Mucosa of stomach (tissue), 1 donor: Measurements from ENCODE around the gene CCDC34.

ENCODE experiments used
- H3K27me3 ChIP-seq: one replicate; pipeline ENCODE4 v1.7.0; 2013; ENCODE audit warnings: mild to moderate bottlenecking, low read length; ENCODE audit not compliant: control insufficient read depth, insufficient read depth
- H3K36me3 ChIP-seq: one replicate; pipeline ENCODE4 v1.7.0; 2013; ENCODE audit warnings: low read length; ENCODE audit not compliant: control insufficient read depth, insufficient read depth
- H3K4me1 ChIP-seq: one replicate; pipeline ENCODE4 v1.7.0; 2013; ENCODE audit warnings: mild to moderate bottlenecking, low read length; ENCODE audit not compliant: control insufficient read depth, insufficient read depth
- H3K4me3 ChIP-seq: one replicate; pipeline ENCODE4 v1.7.0; 2013; ENCODE audit warnings: low read length
- H3K9ac ChIP-seq: one replicate; pipeline ENCODE4 v1.7.0; 2013; ENCODE audit warnings: mild to moderate bottlenecking, low read length, moderate library complexity
- H3K9me3 ChIP-seq: one replicate; pipeline ENCODE4 v1.7.0; 2013; ENCODE audit warnings: mild to moderate bottlenecking, low read length, moderate library complexity; ENCODE audit not compliant: control insufficient read depth
- donor health status: Pancreatic carcinoma.

Gene CCDC34

GRCh38 chr11:27309046-27309445 lies 54.0 kb downstream of the CCDC34 start:
- H3K36me3 ChIP-seq: no peaks in the 10 kb centered on the region

GRCh38 chr11:27307232-27307631 lies 55.8 kb downstream of the CCDC34 start:
- H3K4me3 ChIP-seq: no peak overlapping the region
- no peaks in the 10 kb centered on the region for H3K9me3 ChIP-seq
- H3K36me3 ChIP-seq: no peaks in the 10 kb centered on the region
- no peak overlapping the region for H3K9ac ChIP-seq
- H3K27me3 ChIP-seq: no peaks in the 10 kb centered on the region
- H3K4me1 ChIP-seq: peaks cover 16% of the 10 kb centered on the region

More at GRCh38 chr11:27309046-27309445, 54.0 kb downstream of the CCDC34 start:
- Histone ChIP-seq H3K9ac (no peak overlapping the region), H3K27me3 (no peaks in the 10 kb centered on the region), H3K4me3 (no peak overlapping the region), H3K9me3 (no peaks in the 10 kb centered on the region), H3K4me1 (peaks cover 29% of the 10 kb centered on the region)

- H3K36me3 ChIP-seq: no peaks in the 10 kb centered on the region
Measured at GRCh38 chr11:27305751-27306150, 57.3 kb downstream of the CCDC34 start.

GRCh38 chr11:27304514-27304913 lies 58.5 kb downstream of the CCDC34 start:
- H3K36me3 ChIP-seq: no peaks in the 10 kb centered on the region
- H3K4me3 ChIP-seq: no peak overlapping the region
- no peaks in the 10 kb centered on the region for H3K27me3 ChIP-seq
- H3K9ac ChIP-seq: no peak overlapping the region
- H3K9me3 ChIP-seq: no peaks in the 10 kb centered on the region
- H3K4me1 ChIP-seq: peaks cover 4% of the 10 kb centered on the region

More at GRCh38 chr11:27305751-27306150, 57.3 kb downstream of the CCDC34 start:
- Histone ChIP-seq H3K4me1 (peaks cover 4% of the 10 kb centered on the region), H3K9me3 (no peaks in the 10 kb centered on the region), H3K9ac (no peak overlapping the region), H3K4me3 (no peak overlapping the region), H3K27me3 (no peaks in the 10 kb centered on the region)

- Histone ChIP-seq H3K4me3 (no peak overlapping the region), H3K9me3 (no peaks in the 10 kb centered on the region), H3K36me3 (no peaks in the 10 kb centered on the region), H3K27me3 (no peaks in the 10 kb centered on the region), H3K9ac (no peak overlapping the region), H3K4me1 (peaks cover under 1% of the 10 kb centered on the region)
Measured at GRCh38 chr11:27303903-27304302, 59.1 kb downstream of the CCDC34 start.

GRCh38 chr11:27300974-27301373 lies 62.0 kb downstream of the CCDC34 start:
- Histone ChIP-seq H3K9ac (no peak overlapping the region), H3K36me3 (no peaks in the 10 kb centered on the region), H3K27me3 (no peaks in the 10 kb centered on the region), H3K4me1 (no peaks in the 10 kb centered on the region), H3K4me3 (no peak overlapping the region), H3K9me3 (no peaks in the 10 kb centered on the region)

- Histone ChIP-seq H3K9ac (no peak overlapping the region), H3K27me3 (no peaks in the 10 kb centered on the region), H3K9me3 (no peaks in the 10 kb centered on the region), H3K4me1 (peaks cover 19% of the 10 kb centered on the region), H3K4me3 (no peak overlapping the region), H3K36me3 (no peaks in the 10 kb centered on the region)
Measured at GRCh38 chr11:27297616-27298015, 65.4 kb downstream of the CCDC34 start.

GRCh38 chr11:27296497-27296896 lies 66.5 kb downstream of the CCDC34 start:
- no peaks in the 10 kb centered on the region for H3K9me3 ChIP-seq
- no peaks in the 10 kb centered on the region for H3K36me3 ChIP-seq
- no peaks in the 10 kb centered on the region for H3K27me3 ChIP-seq
- no peak overlapping the region for H3K9ac ChIP-seq
- peaks cover 28% of the 10 kb centered on the region for H3K4me1 ChIP-seq
- no peak overlapping the region for H3K4me3 ChIP-seq

- no peaks in the 10 kb centered on the region for H3K27me3 ChIP-seq
- H3K4me1 ChIP-seq: peaks cover 33% of the 10 kb centered on the region
- no peaks in the 10 kb centered on the region for H3K36me3 ChIP-seq
- no peak overlapping the region for H3K9ac ChIP-seq
- H3K4me3 ChIP-seq: no peak overlapping the region
- no peaks in the 10 kb centered on the region for H3K9me3 ChIP-seq
Measured at GRCh38 chr11:27295928-27296327, 67.1 kb downstream of the CCDC34 start.

- no peaks in the 10 kb centered on the region for H3K27me3 ChIP-seq
- no peak overlapping the region for H3K4me3 ChIP-seq
- no peak overlapping the region for H3K9ac ChIP-seq
- H3K36me3 ChIP-seq: no peaks in the 10 kb centered on the region
- H3K9me3 ChIP-seq: no peaks in the 10 kb centered on the region
- peaks cover 44% of the 10 kb centered on the region for H3K4me1 ChIP-seq
Measured at GRCh38 chr11:27294654-27295053, 68.4 kb downstream of the CCDC34 start.

GRCh38 chr11:27293515-27294417 lies 69.2 kb downstream of the CCDC34 start:
- peaks cover 47% of the 10 kb centered on the region for H3K4me1 ChIP-seq
- H3K9me3 ChIP-seq: no peaks in the 10 kb centered on the region
- H3K9ac ChIP-seq: no peak overlapping the region

GRCh38 chr11:27292637-27293010 lies 70.4 kb downstream of the CCDC34 start:
- Histone ChIP-seq H3K9ac (no peak overlapping the region), H3K36me3 (no peaks in the 10 kb centered on the region), H3K4me1 (peaks cover 47% of the 10 kb centered on the region), H3K27me3 (no peaks in the 10 kb centered on the region), H3K9me3 (no peaks in the 10 kb centered on the region), H3K4me3 (no peak overlapping the region)

More at GRCh38 chr11:27293515-27294417, 69.2 kb downstream of the CCDC34 start:
- H3K4me3 ChIP-seq: no peak overlapping the region
- H3K27me3 ChIP-seq: no peaks in the 10 kb centered on the region
- H3K36me3 ChIP-seq: no peaks in the 10 kb centered on the region
